GM18519 (cell line): Measurements from ENCODE around the gene FRMD4A.
"Not testable (repeated sequence)": the region's sequence is repeated elsewhere in the genome, so short reads cannot be mapped to it uniquely, and the experiment has no call there.

Source experiments
- ATAC-seq: cut with Tn5 transposase; IDR thresholded peaks from one replicate; pipeline ENCODE4 v1.9.1; 2021; ENCODE audit warnings: mild to moderate bottlenecking, moderate library complexity; ENCODE audit not compliant: unreplicated experiment, low FRiP score

The FRMD4A gene

GRCh38 chr10:13868528-13869294, 462.0 kb downstream of the FRMD4A start:
- no peak for ATAC-seq

- no peak for ATAC-seq
Observed at GRCh38 chr10:13867822-13868221, 462.9 kb downstream of the FRMD4A start.

GRCh38 chr10:13865758-13866491, 464.8 kb downstream of the FRMD4A start:
- no peak for ATAC-seq

GRCh38 chr10:13865220-13865619, 465.5 kb downstream of the FRMD4A start:
- not testable (repeated sequence) for ATAC-seq

- no peak for ATAC-seq
Observed at GRCh38 chr10:13862546-13863233, 468.0 kb downstream of the FRMD4A start.

- ATAC-seq, result no peak
Observed at GRCh38 chr10:13860886-13861285, 469.8 kb downstream of the FRMD4A start.

GRCh38 chr10:13859979-13860654, 470.6 kb downstream of the FRMD4A start:
- ATAC-seq, result no peak

- no peak for ATAC-seq
Observed at GRCh38 chr10:13858709-13859108, 472.0 kb downstream of the FRMD4A start.

GRCh38 chr10:13857451-13857850, 473.3 kb downstream of the FRMD4A start:
- ATAC-seq, result no peak

- no peak for ATAC-seq
Observed at GRCh38 chr10:13853854-13854253, 476.9 kb downstream of the FRMD4A start.

- no peak for ATAC-seq
Observed at GRCh38 chr10:13852872-13853271, 477.9 kb downstream of the FRMD4A start.

- no peak for ATAC-seq
Observed at GRCh38 chr10:13851906-13852305, 478.8 kb downstream of the FRMD4A start.

- no peak for ATAC-seq
Observed at GRCh38 chr10:13848520-13849445, 481.9 kb downstream of the FRMD4A start.

GRCh38 chr10:13847201-13847631, 483.5 kb downstream of the FRMD4A start:
- no peak for ATAC-seq

GRCh38 chr10:13845897-13846296, 484.8 kb downstream of the FRMD4A start:
- no peak for ATAC-seq

- ATAC-seq, result no peak
Observed at GRCh38 chr10:13844651-13845050, 486.1 kb downstream of the FRMD4A start.

GRCh38 chr10:13842117-13842516, 488.6 kb downstream of the FRMD4A start:
- no peak for ATAC-seq

GRCh38 chr10:13840036-13840435, 490.7 kb downstream of the FRMD4A start:
- ATAC-seq, result no peak

- no peak for ATAC-seq
Observed at GRCh38 chr10:13839430-13839990, 491.2 kb downstream of the FRMD4A start.
